Left hindlimb (tissue), 1 donor: ENCODE results near the gene ADGRV1.
"Not testable (repeated sequence)": the region's sequence is repeated elsewhere in the genome, so short reads cannot be mapped to it uniquely, and the experiment has no call there.

ENCODE experiments used
- DNase-seq: peaks from one replicate; pipeline ENCODE4 v3.0.0-alpha.2; 2018

ADGRV1 gene

GRCh38 chr5:91049112-91049511, 490.5 kb downstream of the ADGRV1 start:
- DNase-seq = no peak

GRCh38 chr5:91049800-91050199, 491.2 kb downstream of the ADGRV1 start:
- DNase-seq = no peak

- not testable (repeated sequence) for DNase-seq
Measured at GRCh38 chr5:91052411-91052810, 493.8 kb downstream of the ADGRV1 start.

GRCh38 chr5:91052977-91053740, 494.6 kb downstream of the ADGRV1 start:
- no peak for DNase-seq

- no peak for DNase-seq
Measured at GRCh38 chr5:91053741-91054025, 495.1 kb downstream of the ADGRV1 start.

- no peak for DNase-seq
Measured at GRCh38 chr5:91058155-91058554, 499.6 kb downstream of the ADGRV1 start.

- no peak for DNase-seq
Measured at GRCh38 chr5:91058575-91058974, 500.0 kb downstream of the ADGRV1 start.

- DNase-seq = no peak
Measured at GRCh38 chr5:91059409-91059808, 500.8 kb downstream of the ADGRV1 start.

- DNase-seq = no peak
Measured at GRCh38 chr5:91061094-91061493, 502.5 kb downstream of the ADGRV1 start.

- no peak for DNase-seq
Measured at GRCh38 chr5:91061946-91062562, 503.5 kb downstream of the ADGRV1 start.

GRCh38 chr5:91063098-91063690, 504.6 kb downstream of the ADGRV1 start:
- not testable (repeated sequence) for DNase-seq

- no peak for DNase-seq
Measured at GRCh38 chr5:91065496-91065895, 506.9 kb downstream of the ADGRV1 start.

- no peak for DNase-seq
Measured at GRCh38 chr5:91069364-91069763, 510.8 kb downstream of the ADGRV1 start.

GRCh38 chr5:91070761-91071550, 512.4 kb downstream of the ADGRV1 start:
- no peak for DNase-seq

- DNase-seq = no peak
Measured at GRCh38 chr5:91072881-91073280, 514.3 kb downstream of the ADGRV1 start.

- DNase-seq = no peak
Measured at GRCh38 chr5:91074615-91075014, 516.0 kb downstream of the ADGRV1 start.

- no peak for DNase-seq
Measured at GRCh38 chr5:91076138-91076537, 517.5 kb downstream of the ADGRV1 start.

- DNase-seq = no peak
Measured at GRCh38 chr5:91077623-91078022, 519.0 kb downstream of the ADGRV1 start.

- DNase-seq = no peak
Measured at GRCh38 chr5:91079037-91079436, 520.4 kb downstream of the ADGRV1 start.

GRCh38 chr5:91089758-91090157, 531.2 kb downstream of the ADGRV1 start:
- DNase-seq = no peak

- DNase-seq = no peak
Measured at GRCh38 chr5:91090995-91091394, 532.4 kb downstream of the ADGRV1 start.

- no peak for DNase-seq
Measured at GRCh38 chr5:91091471-91092234, 533.1 kb downstream of the ADGRV1 start.
